ENCODE results near the gene REXO4. TPM values are rescaled to one million over a fixed set of nuclear protein-coding genes. Genes with fewer than 3 reads are reported as not detected.
"Not testable (repeated sequence)": the region's sequence is repeated elsewhere in the genome, so short reads cannot be mapped to it uniquely, and the experiment has no call there.

REXO4 gene
- total RNA-seq, 1 donor from 2014 or later, result 7.9 TPM

GRCh38 chr9:133389562-133389961 lies 28.2 kb downstream of the REXO4 start:
- DNase-seq (ENCODE audit: low spot score), result no peak

GRCh38 chr9:133389025-133389557 lies 28.7 kb downstream of the REXO4 start:
- no peak for DNase-seq (ENCODE audit: low spot score)

GRCh38 chr9:133387680-133388079 lies 30.1 kb downstream of the REXO4 start:
- peak; percentile 47 for DNase-seq (ENCODE audit: low spot score)

GRCh38 chr9:133386338-133386737 lies 31.5 kb downstream of the REXO4 start:
- no peak for DNase-seq (ENCODE audit: low spot score)

GRCh38 chr9:133385452-133385851 lies 32.4 kb downstream of the REXO4 start:
- no peak for DNase-seq (ENCODE audit: low spot score)

- DNase-seq (ENCODE audit: low spot score), result no peak
These were observed 33.0 kb downstream of the REXO4 start for GRCh38 chr9:133384736-133385321.

- DNase-seq (ENCODE audit: low spot score), result no peak
These were observed 34.4 kb downstream of the REXO4 start for GRCh38 chr9:133383438-133383837.

- no peak for DNase-seq (ENCODE audit: low spot score)
These were observed 35.2 kb downstream of the REXO4 start for GRCh38 chr9:133382507-133383141.

GRCh38 chr9:133380734-133381133 lies 37.1 kb downstream of the REXO4 start:
- no peak for DNase-seq (ENCODE audit: low spot score)

GRCh38 chr9:133379153-133380086 lies 38.4 kb downstream of the REXO4 start:
- no peak for DNase-seq (ENCODE audit: low spot score)

GRCh38 chr9:133378408-133378962 lies 39.3 kb downstream of the REXO4 start:
- no peak for DNase-seq (ENCODE audit: low spot score)

- no peak for DNase-seq (ENCODE audit: low spot score)
These were observed 40.0 kb downstream of the REXO4 start for GRCh38 chr9:133377721-133378216.

GRCh38 chr9:133377280-133377679 lies 40.5 kb downstream of the REXO4 start:
- DNase-seq (ENCODE audit: low spot score), result not testable (repeated sequence)

GRCh38 chr9:133375724-133376654 lies 41.8 kb downstream of the REXO4 start, which contains the start of the genes STKLD1 and SURF4:
TSS of gene STKLD1 (plus strand) at chr9:133376366. CDS start at chr9:133376474, 108 bp downstream.
TSS of gene SURF4 (minus strand) at chr9:133376060. CDS start at chr9:133375969, 91 bp downstream.
- peak; percentile 98 for DNase-seq (ENCODE audit: low spot score)

GRCh38 chr9:133375116-133375723 lies 42.6 kb downstream of the REXO4 start:
- peak; percentile 52 for DNase-seq (ENCODE audit: low spot score)

- no peak for DNase-seq (ENCODE audit: low spot score)
These were observed 43.1 kb downstream of the REXO4 start for GRCh38 chr9:133374612-133375115.

- no peak for DNase-seq (ENCODE audit: low spot score)
These were observed 45.7 kb downstream of the REXO4 start for GRCh38 chr9:133372144-133372543.

- no peak for DNase-seq (ENCODE audit: low spot score)
These were observed 46.5 kb downstream of the REXO4 start for GRCh38 chr9:133371261-133371711.

- DNase-seq (ENCODE audit: low spot score), result no peak
These were observed 47.1 kb downstream of the REXO4 start for GRCh38 chr9:133370685-133371084.

- DNase-seq (ENCODE audit: low spot score), result no peak
These were observed 47.9 kb downstream of the REXO4 start for GRCh38 chr9:133369933-133370332.
